ENCODE measurements around the gene VCL. TPM values are rescaled to one million over a fixed set of nuclear protein-coding genes. Genes with fewer than 3 reads are reported as not detected.

The VCL gene
- polyA plus RNA-seq, 1 donor from 2014 or later = 11.2 TPM

DNA sequence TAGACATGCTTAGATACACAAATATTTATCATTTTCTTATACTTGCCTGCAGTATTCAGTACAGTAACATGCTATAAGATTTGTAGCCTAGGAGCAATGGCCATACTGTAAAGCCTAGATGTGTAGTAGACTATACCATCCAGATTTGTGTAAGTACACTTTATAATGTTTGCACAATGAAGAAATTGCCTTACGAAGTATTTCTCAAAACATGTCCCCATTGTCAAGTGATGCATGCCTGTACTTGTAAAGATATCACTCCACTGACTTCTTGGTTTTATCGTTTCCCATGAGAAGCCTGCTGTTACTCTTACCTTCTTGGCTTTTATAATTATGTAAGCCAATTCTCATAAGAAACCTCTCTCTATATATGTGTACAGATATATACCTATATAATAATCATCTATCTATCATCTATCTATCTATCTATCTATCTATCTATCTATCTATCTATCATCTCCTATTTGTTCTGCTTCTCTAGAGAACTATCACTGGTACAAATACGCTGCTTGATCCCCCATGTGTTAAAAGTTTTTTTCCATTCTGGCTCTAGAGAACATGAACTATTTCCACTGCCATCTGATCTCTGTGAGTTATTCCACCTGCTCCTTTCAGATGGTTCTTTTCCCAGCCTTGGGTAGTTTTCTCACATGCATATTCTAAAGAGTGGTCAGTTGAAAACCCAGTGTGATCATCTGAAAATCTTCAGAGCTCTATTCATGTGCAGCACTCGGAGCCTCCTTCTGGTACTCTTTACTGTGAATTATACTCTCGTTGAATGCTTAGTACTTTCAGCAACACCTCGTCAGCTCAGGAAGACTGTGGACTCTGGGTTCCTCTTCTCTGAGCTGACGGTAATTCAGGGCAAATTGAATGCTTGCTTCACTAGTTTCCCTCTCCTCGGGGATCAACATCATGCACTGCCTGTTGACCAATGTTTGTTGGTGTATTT is 14.5 kb upstream of the VCL start:
- Histone ChIP-seq H3K4me3 (ENCODE audit: low read length) (no peak overlapping the region), H2AFZ (ENCODE audit: low read depth, low read length) (no peak overlapping the region), H3K36me3 (ENCODE audit: insufficient read depth, low read length) (no peaks in the 10 kb centered on the region), H3K27ac (ENCODE audit: low read length) (no peak overlapping the region), H3F3A (ENCODE audit: insufficient read depth, low read length, poor library complexity, severe bottlenecking) (no peaks in the 10 kb centered on the region), H3K9me3 (ENCODE audit: low read length) (no peaks in the 10 kb centered on the region), H3K4me2 (ENCODE audit: low read length) (no peak overlapping the region), H4K20me1 (ENCODE audit: insufficient read depth) (no peaks in the 10 kb centered on the region), H3K27me3 (ENCODE audit: insufficient read depth, low read depth, low read length) (no peaks in the 10 kb centered on the region), H3K9me2 (ENCODE audit: insufficient read depth, low read length) (no peaks in the 10 kb centered on the region), H3K9ac (ENCODE audit: low read length) (no peak overlapping the region), H3K79me2 (replicated peaks; ENCODE audit: insufficient read depth, low read length) (no peaks in the 10 kb centered on the region)
- TF ChIP-seq RAD21 (conservative IDR thresholded peaks at IDR 0.05) = no peak
- TF ChIP-seq, protein P1, sequence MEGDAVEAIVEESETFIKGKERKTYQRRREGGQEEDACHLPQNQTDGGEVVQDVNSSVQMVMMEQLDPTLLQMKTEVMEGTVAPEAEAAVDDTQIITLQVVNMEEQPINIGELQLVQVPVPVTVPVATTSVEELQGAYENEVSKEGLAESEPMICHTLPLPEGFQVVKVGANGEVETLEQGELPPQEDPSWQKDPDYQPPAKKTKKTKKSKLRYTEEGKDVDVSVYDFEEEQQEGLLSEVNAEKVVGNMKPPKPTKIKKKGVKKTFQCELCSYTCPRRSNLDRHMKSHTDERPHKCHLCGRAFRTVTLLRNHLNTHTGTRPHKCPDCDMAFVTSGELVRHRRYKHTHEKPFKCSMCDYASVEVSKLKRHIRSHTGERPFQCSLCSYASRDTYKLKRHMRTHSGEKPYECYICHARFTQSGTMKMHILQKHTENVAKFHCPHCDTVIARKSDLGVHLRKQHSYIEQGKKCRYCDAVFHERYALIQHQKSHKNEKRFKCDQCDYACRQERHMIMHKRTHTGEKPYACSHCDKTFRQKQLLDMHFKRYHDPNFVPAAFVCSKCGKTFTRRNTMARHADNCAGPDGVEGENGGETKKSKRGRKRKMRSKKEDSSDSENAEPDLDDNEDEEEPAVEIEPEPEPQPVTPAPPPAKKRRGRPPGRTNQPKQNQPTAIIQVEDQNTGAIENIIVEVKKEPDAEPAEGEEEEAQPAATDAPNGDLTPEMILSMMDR (IDR thresholded peaks at IDR 0.05; ENCODE audit: poor library complexity, severe bottlenecking) = no peak
- TF ChIP-seq SMC3 (conservative IDR thresholded peaks at IDR 0.05; ENCODE audit: poor library complexity) = no peak
- no peak for TF ChIP-seq EZH2 (IDR thresholded peaks at IDR 0.05; ENCODE audit: borderline replicate concordance, insufficient read depth, low read length, poor library complexity, severe bottlenecking)
- TF ChIP-seq TAF1 (IDR thresholded peaks at IDR 0.05; ENCODE audit: low read depth) = no peak
- TF ChIP-seq MXI1 (conservative IDR thresholded peaks at IDR 0.05; ENCODE audit: poor library complexity, severe bottlenecking) = no peak
- TF ChIP-seq, protein P2, sequence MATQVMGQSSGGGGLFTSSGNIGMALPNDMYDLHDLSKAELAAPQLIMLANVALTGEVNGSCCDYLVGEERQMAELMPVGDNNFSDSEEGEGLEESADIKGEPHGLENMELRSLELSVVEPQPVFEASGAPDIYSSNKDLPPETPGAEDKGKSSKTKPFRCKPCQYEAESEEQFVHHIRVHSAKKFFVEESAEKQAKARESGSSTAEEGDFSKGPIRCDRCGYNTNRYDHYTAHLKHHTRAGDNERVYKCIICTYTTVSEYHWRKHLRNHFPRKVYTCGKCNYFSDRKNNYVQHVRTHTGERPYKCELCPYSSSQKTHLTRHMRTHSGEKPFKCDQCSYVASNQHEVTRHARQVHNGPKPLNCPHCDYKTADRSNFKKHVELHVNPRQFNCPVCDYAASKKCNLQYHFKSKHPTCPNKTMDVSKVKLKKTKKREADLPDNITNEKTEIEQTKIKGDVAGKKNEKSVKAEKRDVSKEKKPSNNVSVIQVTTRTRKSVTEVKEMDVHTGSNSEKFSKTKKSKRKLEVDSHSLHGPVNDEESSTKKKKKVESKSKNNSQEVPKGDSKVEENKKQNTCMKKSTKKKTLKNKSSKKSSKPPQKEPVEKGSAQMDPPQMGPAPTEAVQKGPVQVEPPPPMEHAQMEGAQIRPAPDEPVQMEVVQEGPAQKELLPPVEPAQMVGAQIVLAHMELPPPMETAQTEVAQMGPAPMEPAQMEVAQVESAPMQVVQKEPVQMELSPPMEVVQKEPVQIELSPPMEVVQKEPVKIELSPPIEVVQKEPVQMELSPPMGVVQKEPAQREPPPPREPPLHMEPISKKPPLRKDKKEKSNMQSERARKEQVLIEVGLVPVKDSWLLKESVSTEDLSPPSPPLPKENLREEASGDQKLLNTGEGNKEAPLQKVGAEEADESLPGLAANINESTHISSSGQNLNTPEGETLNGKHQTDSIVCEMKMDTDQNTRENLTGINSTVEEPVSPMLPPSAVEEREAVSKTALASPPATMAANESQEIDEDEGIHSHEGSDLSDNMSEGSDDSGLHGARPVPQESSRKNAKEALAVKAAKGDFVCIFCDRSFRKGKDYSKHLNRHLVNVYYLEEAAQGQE (IDR thresholded peaks at IDR 0.05; ENCODE audit: borderline replicate concordance) = no peak
- no peak for TF ChIP-seq EP300 (conservative IDR thresholded peaks at IDR 0.05; ENCODE audit: poor library complexity, severe bottlenecking)
- TF ChIP-seq POLR2AphosphoS5 (IDR thresholded peaks at IDR 0.05) = no peak

DNA sequence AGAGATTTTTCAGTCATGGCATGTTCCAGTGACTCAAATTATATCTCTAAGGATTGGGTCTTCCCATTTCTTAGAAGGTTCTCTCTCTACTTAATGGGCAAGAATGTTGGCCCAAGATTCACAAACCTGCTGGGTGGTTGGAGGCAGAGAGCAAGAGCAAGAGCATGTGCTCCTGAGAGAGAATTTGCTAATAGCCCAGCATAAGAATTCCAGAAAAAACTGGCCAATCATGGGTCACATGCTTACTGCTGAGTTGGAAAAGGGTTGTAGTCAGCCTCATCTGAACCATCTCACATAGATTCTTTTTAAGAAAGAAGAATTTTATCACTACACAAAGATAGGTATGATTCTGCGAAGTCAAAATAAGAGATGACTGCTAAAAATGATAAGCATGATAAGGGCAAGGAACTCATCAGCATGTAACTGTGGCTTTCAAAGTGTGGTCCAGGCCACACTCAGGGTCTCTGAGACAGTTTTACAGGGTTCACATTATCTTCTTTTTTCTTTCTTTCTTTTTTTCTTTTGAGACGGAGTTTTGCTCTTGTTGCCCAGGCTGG is 8.2 kb upstream of the VCL start:
- H3F3A ChIP-seq (ENCODE audit: insufficient read depth, low read length, poor library complexity, severe bottlenecking) = no peaks in the 10 kb centered on the region
- no peaks in the 10 kb centered on the region for H4K20me1 ChIP-seq (ENCODE audit: insufficient read depth)
- H3K27me3 ChIP-seq (ENCODE audit: insufficient read depth, low read depth, low read length) = no peaks in the 10 kb centered on the region
- no peak overlapping the region for H3K4me2 ChIP-seq (ENCODE audit: low read length)
- H2AFZ ChIP-seq (ENCODE audit: low read depth, low read length) = no peak overlapping the region
- no peaks in the 10 kb centered on the region for H3K9me2 ChIP-seq (ENCODE audit: insufficient read depth, low read length)
- H3K4me3 ChIP-seq (ENCODE audit: low read length) = no peak overlapping the region
- H3K79me2 ChIP-seq (replicated peaks; ENCODE audit: insufficient read depth, low read length) = no peaks in the 10 kb centered on the region
- H3K9ac ChIP-seq (ENCODE audit: low read length) = no peak overlapping the region
- H3K36me3 ChIP-seq (ENCODE audit: insufficient read depth, low read length) = no peaks in the 10 kb centered on the region
- H3K9me3 ChIP-seq (ENCODE audit: low read length) = no peaks in the 10 kb centered on the region
- TF ChIP-seq SMC3 (conservative IDR thresholded peaks at IDR 0.05; ENCODE audit: poor library complexity) (no peak), MXI1 (conservative IDR thresholded peaks at IDR 0.05; ENCODE audit: poor library complexity, severe bottlenecking) (no peak), EP300 (conservative IDR thresholded peaks at IDR 0.05; ENCODE audit: poor library complexity, severe bottlenecking) (no peak), POLR2AphosphoS5 (IDR thresholded peaks at IDR 0.05) (no peak), EZH2 (IDR thresholded peaks at IDR 0.05; ENCODE audit: borderline replicate concordance, insufficient read depth, low read length, poor library complexity, severe bottlenecking) (no peak), TAF1 (IDR thresholded peaks at IDR 0.05; ENCODE audit: low read depth) (no peak), RAD21 (conservative IDR thresholded peaks at IDR 0.05) (no peak)
- TF ChIP-seq, protein P1 (IDR thresholded peaks at IDR 0.05; ENCODE audit: poor library complexity, severe bottlenecking) = no peak
- TF ChIP-seq, protein P2 (IDR thresholded peaks at IDR 0.05; ENCODE audit: borderline replicate concordance) = no peak
- no peak overlapping the region for H3K27ac ChIP-seq (ENCODE audit: low read length)
